Adrenal gland (tissue), 5 donors: Measurements from ENCODE around the gene FOXA1.

Source experiments
- CTCF ChIP-seq, 6 experiments: fragments of 450-650 bp in 4 of 6; fragments of 200-600 bp in 2 of 6; sonication (generic) in 1 of 6; IDR thresholded peaks; 1 replicate in 5 of 6; 2 replicates in 1 of 6; pipeline versions ENCODE4 v1.5.1 to v1.8.0; 2016 to 2021; ENCODE audit warnings: antibody characterized with exemption in 6 of 6, mild to moderate bottlenecking in 2 of 6, moderate library complexity in 1 of 6
- POLR2A ChIP-seq, 2 donors: fragments of 450-650 bp; IDR thresholded peaks; one replicate each; pipeline ENCODE4 v1.6.1; 2017; ENCODE audit warnings: antibody characterized with exemption in 2 of 2, mild to moderate bottlenecking in 2 of 2, moderate library complexity in 1 of 2
- donor health status: DM: no; HTN: no; CAD: no.

- TF ChIP-seq CTCF (IDR thresholded peaks at IDR 0.05) (no peak), POLR2A (IDR thresholded peaks at IDR 0.05) (no peak)
Observed at GRCh38 chr14:37587881-37588666, 7.0 kb downstream of the FOXA1 start.
